ENCODE data around the gene CHCHD4.

The CHCHD4 gene

GRCh38 chr3:14133876-14134275 lies 9.2 kb upstream of the CHCHD4 start:
- Histone ChIP-seq H3K27me3 (ENCODE audit: insufficient read depth, poor library complexity, severe bottlenecking) (no peaks in the 10 kb centered on the region), H3K4me3 (replicated peaks; ENCODE audit: insufficient read depth, low read length) (no peak overlapping the region), H3K27ac (replicated peaks) (no peak overlapping the region)
- TF ChIP-seq, protein P1, sequence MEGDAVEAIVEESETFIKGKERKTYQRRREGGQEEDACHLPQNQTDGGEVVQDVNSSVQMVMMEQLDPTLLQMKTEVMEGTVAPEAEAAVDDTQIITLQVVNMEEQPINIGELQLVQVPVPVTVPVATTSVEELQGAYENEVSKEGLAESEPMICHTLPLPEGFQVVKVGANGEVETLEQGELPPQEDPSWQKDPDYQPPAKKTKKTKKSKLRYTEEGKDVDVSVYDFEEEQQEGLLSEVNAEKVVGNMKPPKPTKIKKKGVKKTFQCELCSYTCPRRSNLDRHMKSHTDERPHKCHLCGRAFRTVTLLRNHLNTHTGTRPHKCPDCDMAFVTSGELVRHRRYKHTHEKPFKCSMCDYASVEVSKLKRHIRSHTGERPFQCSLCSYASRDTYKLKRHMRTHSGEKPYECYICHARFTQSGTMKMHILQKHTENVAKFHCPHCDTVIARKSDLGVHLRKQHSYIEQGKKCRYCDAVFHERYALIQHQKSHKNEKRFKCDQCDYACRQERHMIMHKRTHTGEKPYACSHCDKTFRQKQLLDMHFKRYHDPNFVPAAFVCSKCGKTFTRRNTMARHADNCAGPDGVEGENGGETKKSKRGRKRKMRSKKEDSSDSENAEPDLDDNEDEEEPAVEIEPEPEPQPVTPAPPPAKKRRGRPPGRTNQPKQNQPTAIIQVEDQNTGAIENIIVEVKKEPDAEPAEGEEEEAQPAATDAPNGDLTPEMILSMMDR (IDR thresholded peaks at IDR 0.05; ENCODE audit: insufficient read depth, low read length) = no peak
- no peak for TF ChIP-seq POLR2AphosphoS5 (IDR thresholded peaks at IDR 0.05; ENCODE audit: low read depth)
- no peak for TF ChIP-seq SPI1 (IDR thresholded peaks at IDR 0.05; ENCODE audit: borderline replicate concordance, low read depth)
- TF ChIP-seq REST (IDR thresholded peaks at IDR 0.05; ENCODE audit: insufficient replicate concordance, low read depth) = no peak
- no peak for TF ChIP-seq GABPA (IDR thresholded peaks at IDR 0.05; ENCODE audit: low read depth)
- no peak for DNase-seq (ENCODE audit: low read depth in 1 of 2, low spot score in 1 of 2)

- TF ChIP-seq SPI1 (IDR thresholded peaks at IDR 0.05; ENCODE audit: borderline replicate concordance, low read depth) (no peak), GABPA (IDR thresholded peaks at IDR 0.05; ENCODE audit: low read depth) (no peak)
- Histone ChIP-seq H3K27me3 (ENCODE audit: insufficient read depth, poor library complexity, severe bottlenecking) (no peaks in the 10 kb centered on the region), H3K27ac (replicated peaks) (no peak overlapping the region), H3K4me3 (replicated peaks; ENCODE audit: insufficient read depth, low read length) (no peak overlapping the region)
- no peak for DNase-seq (ENCODE audit: low read depth in 1 of 2, low spot score in 1 of 2)
These were observed 8.6 kb upstream of the CHCHD4 start for GRCh38 chr3:14133188-14133800.

- Histone ChIP-seq H3K4me3 (replicated peaks; ENCODE audit: insufficient read depth, low read length) (no peak overlapping the region), H3K27ac (replicated peaks) (no peak overlapping the region), H3K27me3 (ENCODE audit: insufficient read depth, poor library complexity, severe bottlenecking) (no peaks in the 10 kb centered on the region)
- no peak for DNase-seq (ENCODE audit: low read depth in 1 of 2, low spot score in 1 of 2)
- TF ChIP-seq, protein P1 (IDR thresholded peaks at IDR 0.05; ENCODE audit: insufficient read depth, low read length) = no peak
These were observed 8.0 kb upstream of the CHCHD4 start for GRCh38 chr3:14132689-14133088.

GRCh38 chr3:14132120-14132519 lies 7.5 kb upstream of the CHCHD4 start:
- Histone ChIP-seq H3K27ac (replicated peaks) (no peak overlapping the region), H3K4me3 (replicated peaks; ENCODE audit: insufficient read depth, low read length) (no peak overlapping the region)
- no peak for TF ChIP-seq GABPA (IDR thresholded peaks at IDR 0.05; ENCODE audit: low read depth)
- no peak for TF ChIP-seq POLR2AphosphoS5 (IDR thresholded peaks at IDR 0.05; ENCODE audit: low read depth)
- no peak for TF ChIP-seq REST (IDR thresholded peaks at IDR 0.05; ENCODE audit: insufficient replicate concordance, low read depth)
- no peak for TF ChIP-seq SPI1 (IDR thresholded peaks at IDR 0.05; ENCODE audit: borderline replicate concordance, low read depth)
- TF ChIP-seq, protein P1 (IDR thresholded peaks at IDR 0.05; ENCODE audit: insufficient read depth, low read length) = no peak

More at GRCh38 chr3:14132120-14132519, 7.5 kb upstream of the CHCHD4 start:
- no peaks in the 10 kb centered on the region for H3K27me3 ChIP-seq (ENCODE audit: insufficient read depth, poor library complexity, severe bottlenecking)
- no peak for DNase-seq (ENCODE audit: low read depth in 1 of 2, low spot score in 1 of 2)
